Non-pigmented ciliary epithelial cell (primary cell): Measurements from ENCODE around the gene CCDC57.
"Not testable (repeated sequence)": the region's sequence is repeated elsewhere in the genome, so short reads cannot be mapped to it uniquely, and the experiment has no call there.

Source experiments
- DNase-seq: peaks from one replicate; pipeline ENCODE4 v3.0.0-alpha.2; 2010; ENCODE audit warnings: low read depth

The CCDC57 gene

DNA sequence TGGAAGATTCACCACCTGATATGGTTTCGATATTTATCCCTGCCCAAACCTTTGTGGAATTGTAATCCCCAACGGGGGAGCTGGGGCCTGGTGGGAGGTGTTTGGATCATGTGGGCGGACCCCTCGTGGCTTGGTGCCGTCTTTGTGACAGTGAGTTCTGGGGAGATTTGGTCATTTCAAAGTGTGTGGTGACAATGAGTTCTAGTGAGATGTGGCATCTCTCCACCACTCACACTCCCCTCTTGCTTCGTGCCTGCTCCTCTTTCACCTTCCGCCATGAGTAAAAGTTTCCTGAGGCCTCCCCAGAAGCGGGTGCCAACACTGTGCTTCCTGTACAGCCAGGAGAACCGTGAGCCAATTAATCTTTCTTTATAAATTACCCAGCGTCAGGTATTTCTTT is 9.7 kb downstream of the CCDC57 start:
- no peak for DNase-seq

DNA sequence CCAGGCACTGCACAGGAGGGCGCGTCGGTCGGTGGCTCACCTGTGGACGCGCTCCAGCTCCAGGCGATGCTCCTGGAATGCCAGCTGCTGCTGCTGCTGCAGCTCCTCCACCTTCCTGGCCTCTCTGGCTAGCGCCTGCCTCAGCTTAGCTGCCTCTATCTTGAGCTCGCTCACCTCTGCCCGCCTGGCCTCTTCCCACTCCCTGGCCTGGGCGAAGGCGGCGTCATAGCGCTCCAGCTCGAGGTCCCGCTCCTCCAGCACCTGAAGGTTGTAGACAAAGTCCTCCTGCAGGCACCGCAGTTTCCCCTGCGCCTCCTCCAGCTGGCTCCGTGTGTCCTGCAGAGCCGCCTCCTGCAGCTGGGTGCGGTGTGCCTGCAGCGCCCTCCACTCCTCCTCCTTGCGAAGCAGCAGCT is 11.1 kb downstream of the CCDC57 start:
- no peak for DNase-seq

DNA sequence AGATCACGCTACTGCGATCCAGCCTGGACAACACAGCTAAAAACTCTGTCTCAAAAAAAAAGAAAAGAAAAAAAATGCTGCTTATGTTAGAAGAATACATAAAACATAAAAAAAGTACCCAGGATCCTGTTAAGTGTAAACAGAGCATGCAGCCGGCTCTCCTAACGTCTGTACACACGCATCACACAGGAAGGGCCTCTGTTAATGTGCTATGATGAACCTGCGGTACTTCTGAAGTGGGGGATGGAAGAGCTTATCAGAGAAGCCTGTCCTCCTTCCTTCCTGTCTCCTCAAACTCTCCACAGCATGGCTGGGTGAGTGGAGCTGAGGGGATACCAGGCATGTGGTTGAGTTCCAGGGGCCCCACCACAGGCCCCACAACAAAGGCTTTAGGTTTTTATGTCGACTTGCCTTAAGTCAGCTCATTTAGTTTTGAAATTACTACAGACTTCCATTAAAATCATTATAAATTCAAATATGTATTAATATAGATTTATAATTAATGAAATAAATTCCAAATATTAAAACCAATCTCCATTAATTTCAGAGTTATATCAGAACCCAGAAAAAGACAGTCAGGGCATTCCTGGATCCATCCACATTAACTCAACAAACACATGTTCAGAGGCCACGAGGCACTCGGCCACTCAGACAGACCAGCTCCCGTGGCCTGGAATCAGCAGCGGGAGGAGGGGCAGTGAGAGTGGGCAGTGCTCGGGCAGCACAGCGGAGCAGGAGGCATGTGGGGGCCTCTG is 11.7 kb downstream of the CCDC57 start:
- no peak for DNase-seq

DNA sequence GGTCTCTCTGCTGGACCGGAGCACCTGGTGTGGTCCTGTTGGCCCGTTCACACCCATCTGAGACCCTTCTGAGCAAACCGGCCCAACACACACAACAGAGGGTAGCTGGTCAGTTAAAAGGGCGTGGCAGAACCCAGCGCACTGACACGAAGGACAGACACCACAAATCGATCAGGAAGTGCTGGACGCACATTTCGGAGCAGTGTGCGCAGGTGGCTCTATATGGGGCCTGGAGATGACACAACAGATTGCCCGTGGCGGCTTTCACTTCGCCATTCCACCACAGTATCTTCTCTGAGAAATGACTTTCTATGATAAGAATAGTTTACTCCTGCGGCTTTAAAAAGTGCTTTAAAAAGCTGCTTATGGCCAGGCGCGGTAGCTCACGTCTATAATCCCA is 12.5 kb downstream of the CCDC57 start:
- DNase-seq = no peak

DNA sequence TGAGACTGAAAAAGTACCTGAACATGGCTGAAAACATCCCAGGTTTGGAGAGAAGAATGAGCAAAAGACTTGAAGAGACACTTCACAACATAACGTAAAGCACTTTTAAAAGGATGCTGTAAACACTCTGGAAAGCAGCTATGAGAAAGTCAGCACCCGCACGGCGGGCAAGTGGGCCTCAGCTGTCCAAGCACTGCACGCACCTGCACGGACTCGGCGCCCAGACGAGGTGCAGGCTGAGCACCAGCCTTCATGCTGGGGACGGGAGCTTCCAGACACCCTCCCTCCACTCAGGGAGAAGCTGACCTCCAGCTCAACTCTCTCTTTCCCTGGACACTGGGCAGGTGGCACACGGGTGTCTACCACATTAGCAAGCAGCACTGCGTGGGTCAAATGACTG is 13.1 kb downstream of the CCDC57 start:
- no peak for DNase-seq

DNA sequence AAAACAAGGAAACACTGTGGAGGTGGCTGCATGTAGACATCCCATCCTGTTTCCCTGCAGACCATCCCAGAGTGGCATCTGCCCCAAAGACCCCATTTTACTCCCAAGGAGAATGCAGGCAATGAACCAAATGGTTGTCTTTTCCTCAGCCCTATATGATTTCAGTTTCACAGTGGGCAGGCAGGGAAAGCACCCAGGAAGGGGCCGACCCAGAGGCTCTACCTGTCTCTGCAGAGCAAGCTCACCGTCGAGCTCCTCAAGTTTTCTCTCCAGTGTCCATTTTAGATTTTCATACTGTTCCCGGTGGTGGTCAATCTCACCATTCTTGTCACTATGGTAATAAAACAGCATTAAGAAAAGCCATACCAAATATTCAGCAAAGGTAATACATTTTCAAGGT is 14.6 kb downstream of the CCDC57 start:
- DNase-seq = no peak

DNA sequence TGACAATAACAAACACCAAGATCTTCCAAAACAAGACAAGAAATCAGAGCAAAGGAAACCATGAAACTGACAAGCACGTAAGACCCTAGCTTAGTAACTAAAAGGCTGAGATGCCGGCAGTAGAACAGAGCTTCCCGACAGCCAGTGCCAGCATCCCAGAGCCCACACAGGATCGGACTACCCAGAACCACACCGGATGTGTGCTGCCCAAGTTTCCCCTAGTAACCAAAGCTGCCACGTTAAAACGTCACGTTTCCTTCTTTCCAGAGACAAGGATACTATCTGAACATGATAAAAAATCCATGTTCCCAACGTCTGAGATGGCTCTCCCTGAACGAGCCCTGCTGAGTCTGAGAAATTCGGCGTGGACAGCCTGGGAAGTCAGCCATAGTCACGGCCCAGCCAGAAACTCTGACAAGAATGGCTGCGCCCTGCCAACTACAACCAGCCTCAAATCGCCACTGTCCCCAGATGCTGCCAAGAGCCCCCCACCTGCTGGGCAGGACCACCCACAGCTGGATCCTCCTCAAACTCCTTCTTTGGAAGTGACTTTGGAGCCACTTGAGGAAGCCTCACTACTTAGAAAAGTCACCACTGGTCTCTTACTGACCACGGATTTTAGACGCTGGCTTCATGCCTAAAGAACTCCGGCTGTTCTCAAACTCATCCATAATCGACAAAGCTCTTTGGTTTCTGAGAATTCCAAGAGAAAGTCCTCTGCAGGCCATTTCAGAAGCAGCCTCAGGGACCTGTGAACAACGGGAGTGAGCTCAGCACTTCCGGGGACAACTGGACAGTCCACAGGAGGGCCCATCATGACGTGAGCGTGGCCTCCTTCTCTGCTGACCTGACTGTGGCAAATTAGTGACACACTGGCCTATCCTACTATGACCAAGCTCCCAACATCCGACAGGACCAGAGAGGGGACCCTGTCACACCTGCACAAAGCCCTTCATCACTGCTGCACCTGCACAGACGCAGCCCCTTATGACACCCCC is 16.7 kb downstream of the CCDC57 start:
- no peak for DNase-seq

DNA sequence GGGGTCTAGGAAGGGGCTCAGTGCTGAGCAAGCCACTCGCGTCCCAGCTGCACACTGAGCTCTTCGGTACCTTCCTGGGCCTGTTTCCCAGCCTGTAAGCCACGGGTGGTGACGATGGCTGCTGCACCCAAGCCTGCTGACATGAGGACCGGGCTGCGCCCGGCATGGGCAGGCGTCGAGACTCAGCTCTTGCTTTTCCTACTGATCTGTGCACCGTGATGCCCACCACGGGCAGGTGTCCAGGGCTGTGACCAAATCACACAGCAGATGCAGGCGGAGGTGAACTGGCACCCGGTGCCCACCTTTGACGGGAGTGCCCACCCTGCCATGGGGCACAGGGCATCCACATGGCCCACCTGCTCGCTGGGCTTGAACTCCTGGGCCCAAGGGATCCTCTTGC is 17.9 kb downstream of the CCDC57 start:
- DNase-seq = no peak

DNA sequence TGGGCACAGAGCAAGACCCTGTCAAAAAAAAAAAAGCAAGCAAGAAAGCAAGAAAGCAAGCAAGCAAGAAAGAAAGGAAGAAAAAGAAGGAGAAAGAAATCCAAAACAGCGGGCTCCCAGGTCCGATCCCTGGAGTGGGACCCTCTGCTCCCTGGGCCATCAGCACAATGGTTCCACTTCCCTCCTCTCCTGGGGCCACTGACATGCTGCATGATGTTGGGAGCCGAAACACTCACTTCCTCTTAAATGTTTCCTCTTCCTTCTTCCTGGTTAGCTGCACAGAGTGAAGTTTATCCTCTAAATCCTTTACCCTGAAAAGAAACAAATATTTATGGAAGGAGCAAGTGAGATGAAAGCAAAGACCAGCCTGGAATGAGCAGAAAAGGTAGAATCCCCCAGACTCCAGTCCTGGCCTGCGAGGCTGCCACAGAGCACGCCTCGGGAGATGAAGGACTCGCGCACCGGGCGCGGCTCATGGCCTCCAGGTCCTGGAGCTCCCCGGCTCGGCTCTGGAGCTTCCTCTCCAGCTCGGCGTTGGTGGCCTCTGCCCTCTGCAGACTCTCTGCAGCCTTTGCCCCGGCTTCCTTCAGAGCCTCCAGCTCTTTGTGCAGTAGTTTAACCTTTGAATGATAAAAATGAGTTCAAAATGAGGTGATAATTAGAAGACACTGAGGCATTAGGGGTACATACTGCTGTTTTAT is 19.0 kb downstream of the CCDC57 start:
- no peak for DNase-seq

DNA sequence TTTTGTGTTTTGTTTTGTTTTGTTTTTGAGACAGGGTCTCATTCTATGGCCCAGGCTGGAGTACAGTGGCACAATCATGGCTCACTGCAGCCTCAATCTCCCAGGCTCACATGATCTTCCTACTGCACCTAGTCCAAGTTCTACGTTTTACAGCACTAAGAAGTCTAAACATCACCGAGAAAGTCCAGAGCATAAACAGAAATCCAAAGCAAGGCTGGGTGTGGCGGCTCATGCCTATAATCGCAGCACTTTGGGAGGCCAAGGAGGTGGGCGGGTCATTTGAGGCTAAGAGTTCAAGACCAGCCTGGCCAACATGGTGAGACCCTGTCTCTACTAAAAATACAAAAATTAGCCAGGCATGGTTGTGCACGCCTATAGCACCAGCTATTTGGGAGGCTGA is 19.6 kb downstream of the CCDC57 start:
- not testable (repeated sequence) for DNase-seq

DNA sequence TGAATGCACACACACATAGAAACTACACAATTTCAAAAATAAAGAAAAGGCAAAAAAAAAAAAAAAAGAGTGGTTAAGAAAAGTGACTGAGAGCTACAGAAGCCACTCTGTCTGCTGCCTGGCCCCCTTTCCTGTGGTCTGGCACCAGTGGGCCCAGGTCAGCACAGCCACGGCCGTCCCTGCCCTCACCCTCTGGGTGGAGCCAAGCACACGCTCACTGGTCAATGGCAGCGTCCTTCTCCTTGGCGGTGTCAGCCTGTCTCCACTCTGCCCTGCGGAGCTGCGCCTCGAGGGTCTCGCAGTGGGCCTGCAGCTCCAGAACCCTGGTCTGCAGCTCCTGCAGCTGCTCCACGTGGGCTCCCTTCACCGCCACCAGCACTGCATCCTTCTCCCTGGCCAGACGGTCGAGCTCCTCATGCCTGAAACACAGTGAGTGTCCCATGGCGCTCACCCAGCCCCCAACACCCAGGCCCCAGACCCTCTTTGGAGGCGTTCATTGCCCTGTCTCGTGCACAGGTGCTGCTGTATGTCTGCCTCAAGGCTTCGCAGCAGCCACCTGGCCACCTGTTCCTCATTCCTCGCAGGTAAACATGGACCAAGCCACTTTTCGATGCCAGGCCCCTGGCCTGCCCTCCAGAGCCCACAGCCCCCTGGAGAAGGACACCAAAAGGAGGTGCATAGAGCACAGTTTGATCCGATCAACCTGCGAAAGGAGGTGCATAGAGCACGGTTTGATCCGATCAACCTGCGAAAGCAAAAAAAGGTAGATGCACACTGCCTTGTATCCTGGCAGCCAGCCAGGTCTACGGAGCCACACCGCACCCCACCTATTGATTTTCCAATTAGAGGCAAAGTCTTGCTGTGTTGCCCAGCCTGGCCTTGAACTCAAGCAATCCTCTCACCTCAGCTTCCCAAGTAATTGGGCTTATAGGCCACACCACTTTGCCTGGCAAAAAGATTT is 24.4 kb downstream of the CCDC57 start:
- DNase-seq = no peak

DNA sequence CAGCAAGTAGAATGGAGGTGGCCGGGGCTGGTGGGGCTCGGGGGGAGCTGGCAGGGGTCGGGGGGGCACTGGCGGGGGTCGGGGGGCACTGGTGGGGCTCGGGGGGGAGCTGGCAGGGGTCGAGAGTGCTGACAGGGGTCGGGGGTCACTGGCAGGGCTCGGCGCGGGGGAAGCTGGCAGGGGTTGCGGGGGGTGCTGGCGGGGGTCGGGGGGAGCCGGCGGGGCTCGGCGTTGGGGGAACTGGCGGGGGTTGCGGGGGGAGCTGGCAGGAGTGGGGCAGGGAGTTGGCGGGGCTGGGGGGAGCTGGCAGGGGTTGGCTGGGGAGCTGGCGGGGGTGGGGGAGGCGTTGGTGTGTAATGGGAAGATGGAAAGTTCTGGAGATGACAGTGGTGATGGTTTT is 25.1 kb downstream of the CCDC57 start:
- DNase-seq = no peak

DNA sequence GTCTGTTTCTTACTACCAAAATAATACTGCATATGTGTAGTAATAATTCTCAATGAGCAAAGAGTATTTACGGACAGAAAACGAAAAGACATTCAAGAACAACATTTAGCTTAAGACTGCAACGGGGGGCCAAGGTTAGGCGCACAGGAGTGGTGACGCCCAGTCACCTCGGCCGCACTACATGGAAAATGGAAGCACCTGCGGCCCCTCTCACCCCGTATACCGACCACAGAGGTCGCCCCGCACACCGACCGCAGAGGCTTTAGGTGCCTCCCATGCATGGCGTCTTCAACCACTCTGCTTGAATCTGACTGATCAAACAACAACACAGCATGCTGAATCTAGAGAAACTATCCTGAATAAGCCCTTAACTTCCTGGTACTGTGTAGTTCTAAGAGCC is 26.4 kb downstream of the CCDC57 start:
- no peak for DNase-seq

DNA sequence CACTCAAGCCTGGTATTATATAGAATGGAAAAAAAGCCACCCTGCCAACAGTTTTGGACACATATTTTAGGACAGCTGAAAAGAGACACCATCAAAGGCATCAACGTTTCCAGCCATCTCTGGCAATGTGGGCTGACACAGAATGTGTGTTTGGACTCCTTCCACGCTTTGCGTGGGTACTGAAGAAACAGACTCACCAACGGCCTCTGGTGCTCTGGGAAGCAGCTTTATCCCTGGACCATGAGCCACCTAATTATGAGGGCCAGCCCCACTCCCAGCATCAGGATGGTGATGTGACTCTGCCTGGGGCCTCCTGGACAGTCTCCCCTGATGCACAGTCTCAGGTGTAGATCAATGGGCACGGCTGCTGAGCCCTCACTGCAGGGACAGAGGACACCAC is 27.9 kb downstream of the CCDC57 start:
- no peak for DNase-seq

DNA sequence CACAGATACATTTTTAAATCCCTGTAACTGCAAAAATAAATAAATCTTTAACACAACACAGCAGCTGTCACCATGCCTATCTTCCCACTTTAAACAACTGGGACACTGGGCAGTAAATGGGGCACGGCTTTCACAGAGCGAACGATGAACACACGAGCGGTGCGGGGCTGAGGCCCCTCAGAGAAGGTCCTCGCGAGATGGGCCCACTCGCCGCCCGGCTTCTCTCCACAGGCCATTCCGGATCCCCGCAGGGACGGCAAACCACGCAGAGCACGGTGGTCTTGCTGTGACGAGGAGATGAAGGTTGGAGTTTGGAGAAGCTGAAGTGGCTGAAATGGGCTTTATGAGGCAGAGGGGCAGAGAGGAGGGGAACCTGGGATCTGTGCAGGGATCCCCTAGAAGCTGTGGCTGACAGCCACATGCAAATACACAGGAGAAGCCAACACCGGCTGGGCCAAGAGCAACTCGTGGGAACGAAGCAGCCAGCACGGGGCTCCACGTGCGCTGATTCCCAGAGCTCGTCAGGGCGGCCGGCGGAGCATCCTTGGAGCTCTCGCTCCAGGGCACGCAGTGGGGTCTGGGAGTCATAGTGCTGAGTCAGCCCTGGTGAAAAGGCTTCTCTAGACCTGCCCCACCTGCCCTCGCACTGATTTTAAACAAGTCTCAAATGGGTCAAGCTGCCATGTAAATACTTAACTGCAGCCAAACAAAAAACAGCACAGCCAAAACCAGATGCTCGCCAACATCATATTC is 31.7 kb downstream of the CCDC57 start:
- no peak for DNase-seq

DNA sequence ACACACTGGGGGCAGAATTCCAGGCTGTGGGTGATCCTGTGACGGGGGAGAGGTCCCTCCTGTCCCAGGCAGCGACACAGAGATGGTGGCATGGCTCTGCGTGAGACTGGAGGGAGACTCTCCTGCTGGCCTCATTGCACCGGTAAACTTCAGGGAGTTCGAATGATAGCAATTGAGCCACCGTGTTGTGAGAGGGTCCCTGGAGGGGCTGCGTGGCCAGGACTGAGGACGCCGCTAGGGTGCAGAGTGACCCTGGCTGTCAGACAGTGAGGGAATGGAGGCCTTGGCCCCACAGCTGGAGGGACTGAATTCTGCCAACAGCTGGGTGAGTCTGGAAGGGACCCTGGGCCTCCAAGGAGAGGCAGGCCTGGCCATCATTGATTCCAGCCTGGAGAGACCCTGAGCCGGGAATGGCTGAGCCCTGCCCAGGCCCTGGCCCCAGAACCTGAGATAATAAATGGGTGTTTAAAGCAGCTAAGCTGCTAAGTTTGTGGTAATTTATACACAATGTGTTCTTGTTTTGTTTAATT is 32.6 kb downstream of the CCDC57 start:
- DNase-seq = no peak

DNA sequence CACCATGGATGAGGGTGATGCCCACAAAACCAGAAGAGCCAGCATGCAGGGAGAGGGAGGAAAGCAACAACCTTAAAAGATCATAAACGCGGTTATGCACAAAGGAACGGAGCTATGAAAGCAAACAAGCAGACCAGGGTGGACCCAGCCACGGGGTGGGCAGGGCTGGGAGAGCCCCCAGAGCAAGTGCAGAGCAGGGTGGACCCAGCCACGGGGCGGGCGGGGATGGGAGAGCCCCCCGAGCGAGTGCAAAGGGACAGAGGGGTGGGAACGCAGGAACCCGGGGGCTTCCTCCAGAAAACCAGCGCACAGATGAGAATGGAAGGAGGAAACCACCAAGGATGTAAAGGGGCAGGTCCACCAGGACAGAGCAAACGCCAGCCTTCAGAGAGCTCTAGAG is 33.2 kb downstream of the CCDC57 start:
- no peak for DNase-seq

DNA sequence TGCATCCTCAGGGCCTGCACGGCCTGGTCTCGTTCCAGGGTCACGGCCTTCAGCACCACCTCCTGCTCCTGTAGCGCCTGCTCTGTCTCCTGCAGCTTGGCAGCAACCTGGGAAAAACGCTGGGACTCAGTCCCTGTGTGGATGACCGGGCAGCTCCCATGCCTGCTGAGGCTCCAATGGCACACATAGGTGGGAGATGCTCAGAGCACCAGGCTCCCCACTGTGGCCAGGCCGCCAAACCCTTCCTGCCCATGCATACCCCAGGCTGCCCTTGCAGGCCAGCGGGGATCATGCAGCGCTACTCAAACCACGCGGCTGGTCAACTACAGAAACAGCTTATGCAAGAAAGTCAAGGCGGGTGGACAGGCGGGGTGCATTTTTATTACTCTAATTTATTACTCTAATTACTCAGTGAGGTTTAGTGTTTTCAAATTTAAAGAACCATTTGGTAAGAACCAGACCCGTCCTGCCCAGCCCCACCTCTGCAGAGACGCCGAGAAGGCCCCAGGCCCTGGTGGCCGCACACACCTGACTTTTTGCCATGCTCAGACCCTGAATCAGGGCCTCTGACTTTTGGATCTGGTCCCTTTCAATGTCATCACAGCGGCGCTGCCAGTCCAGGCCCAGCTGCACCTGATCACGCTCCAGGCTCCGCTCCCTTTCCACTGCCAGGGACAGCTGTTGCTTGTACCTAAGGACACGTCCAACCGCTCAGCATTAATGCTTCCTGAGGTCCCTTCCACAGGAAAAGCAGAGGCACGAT is 34.0 kb downstream of the CCDC57 start:
- DNase-seq = no peak

DNA sequence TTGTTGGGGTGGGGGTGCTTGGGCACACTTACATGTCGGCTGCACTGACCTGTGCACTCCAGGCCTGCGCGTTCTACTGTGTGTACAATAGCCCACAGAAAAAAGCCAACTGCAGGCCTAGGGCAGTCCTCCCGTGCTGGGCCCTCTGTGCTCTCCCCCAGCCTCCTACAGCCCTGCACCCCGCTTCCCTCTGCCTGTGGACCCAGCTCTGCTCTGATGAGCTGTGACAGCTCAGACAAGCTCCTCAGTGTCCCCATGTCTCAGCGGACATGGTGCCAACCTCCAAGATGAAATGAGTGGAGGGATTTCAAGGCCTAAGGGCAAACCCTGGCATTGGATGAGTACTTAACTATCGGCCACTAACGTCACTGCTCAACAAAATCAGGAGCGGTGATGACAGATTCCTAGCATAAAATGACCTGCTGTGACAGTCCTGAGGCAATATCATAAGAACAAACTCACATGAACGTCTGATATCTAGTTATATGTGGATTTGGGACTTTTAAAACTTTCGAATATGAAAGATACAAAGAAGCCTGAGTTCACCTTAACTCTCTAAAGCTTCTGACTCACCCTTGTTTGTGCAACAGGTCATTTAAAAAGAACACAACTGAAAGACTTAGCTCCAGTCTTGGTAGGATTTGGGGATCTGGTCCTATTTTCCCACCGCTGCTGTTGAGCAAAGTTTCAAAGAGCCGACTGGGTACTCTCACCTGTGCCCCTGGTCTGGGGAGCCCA is 34.7 kb downstream of the CCDC57 start:
- no peak for DNase-seq
